Gastroesophageal sphincter (tissue), 4 donors: ENCODE measurements around the gene TAS2R16. TPM values are rescaled to one million over a fixed set of nuclear protein-coding genes. Genes with fewer than 3 reads are reported as not detected.

Experiments used
- ATAC-seq: fragments of 150-250 bp; one replicate; pipeline ENCODE4 v1.9.1; 2016; ENCODE audit warnings: mild to moderate bottlenecking, moderate library complexity
- H3K27ac ChIP-seq, 4 donors: fragments of 200-600 bp; sonication (generic) in 3 of 4; 1 replicate in 3 of 4; 2 replicates in 1 of 4; pipeline ENCODE4 v1.5.1; 2016 to 2019
- H3K27me3 ChIP-seq: fragments of 200-600 bp; sonication (generic); one replicate; pipeline ENCODE4 v1.5.1; 2019
- H3K36me3 ChIP-seq, 2 donors: fragments of 200-600 bp; sonication (generic); one replicate each; pipeline ENCODE4 v1.5.1; 2019; ENCODE audit warnings: control low read depth in 1 of 2
- H3K4me1 ChIP-seq, 3 donors: fragments of 200-600 bp; sonication (generic); 1 replicate in 2 of 3; 2 replicates in 1 of 3; pipeline ENCODE4 v1.5.1; 2016 to 2019; ENCODE audit warnings: control low read depth in 2 of 3
- H3K4me3 ChIP-seq, 2 donors: fragments of 200-600 bp; sonication (generic); one replicate each; pipeline ENCODE4 v1.5.1; 2019; ENCODE audit warnings: mild to moderate bottlenecking in 1 of 2, moderate library complexity in 1 of 2
- H3K9me3 ChIP-seq, 3 donors: fragments of 200-600 bp; sonication (generic); one replicate each; pipeline ENCODE4 v1.5.1; 2017 to 2019; ENCODE audit warnings: control low read depth in 2 of 3
- CTCF ChIP-seq, 4 experiments: fragments of 200-600 bp in 2 of 4; fragments of 450-650 bp in 2 of 4; sonication (generic) in 1 of 4; IDR thresholded peaks; one replicate each; pipeline ENCODE4 v1.5.1; 2017 to 2019; ENCODE audit warnings: antibody characterized with exemption in 4 of 4, mild to moderate bottlenecking in 2 of 4, moderate library complexity in 2 of 4
- EP300 ChIP-seq: sonication (generic); formaldehyde crosslinking; IDR thresholded peaks from one replicate; pipeline ENCODE4 v1.6.1; 2017; ENCODE audit warnings: antibody characterized with exemption, mild to moderate bottlenecking
- POLR2A ChIP-seq, 2 donors: fragments of 450-650 bp; IDR thresholded peaks; one replicate each; pipeline ENCODE4 v1.6.1; 2017; ENCODE audit warnings: antibody characterized with exemption in 2 of 2, mild to moderate bottlenecking in 2 of 2, moderate library complexity in 1 of 2
- POLR2AphosphoS5 ChIP-seq: sonication (generic); formaldehyde crosslinking; IDR thresholded peaks from one replicate; pipeline ENCODE4 v1.6.1; 2017; ENCODE audit warnings: antibody characterized with exemption
- WGBS, 2 donors: methylation state at CpG; one replicate each; pipeline ENCODE4 v1.1.5; 2018; ENCODE audit warnings: low coverage in 1 of 2; 5-methylcytosine and 5-hydroxymethylcytosine counted together
- total RNA-seq, 4 donors: library from RNA; depleted of rRNA; stranded (reverse); fragments of >200 nt; gene quantifications; one replicate each; pipeline ENCODE4 v1.1.0, GENCODE V29; 2016

Gene TAS2R16
- total RNA-seq, result not detected

DNA sequence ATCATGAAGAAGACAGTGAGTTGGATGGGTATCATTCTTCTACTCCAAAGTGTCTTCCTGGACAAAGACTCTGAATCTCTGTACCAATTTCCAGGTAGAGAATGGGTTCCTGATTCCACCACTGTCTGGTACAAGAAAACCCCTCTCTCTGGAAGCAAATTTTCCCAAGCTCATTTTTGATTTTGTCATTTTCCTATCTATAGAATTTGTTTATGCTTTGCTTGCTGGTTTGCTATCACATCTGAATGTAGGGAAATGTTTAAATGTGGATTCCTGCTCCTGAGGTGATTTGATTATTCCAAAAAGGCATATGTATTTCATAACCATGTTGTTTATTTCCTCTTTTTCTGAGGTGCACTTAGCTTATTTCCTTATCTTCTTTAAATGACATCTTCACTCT is at the start of gene TAS2R16:
Gene TAS2R16, minus strand, starts transcription at position 101 of the 400 bp plus-strand sequence. Its CDS starts 66 bp downstream, at position 35.
- no peaks in the 10 kb centered on the region for H3K9me3 ChIP-seq
- H3K27ac ChIP-seq, result no peak within 1 kb of the TSS
- H3K36me3 ChIP-seq, result no peaks in the 10 kb centered on the region
- no peak within 1 kb of the TSS for H3K4me3 ChIP-seq
- no peaks in the 10 kb centered on the region for H3K27me3 ChIP-seq
- no peak for ATAC-seq
- TF ChIP-seq EP300, result no peak
- no peak for TF ChIP-seq CTCF (IDR thresholded peaks at IDR 0.05)
- no peak for TF ChIP-seq POLR2A (IDR thresholded peaks at IDR 0.05)
- TF ChIP-seq POLR2AphosphoS5, result no peak
- no peaks in the 10 kb centered on the region for H3K4me1 ChIP-seq

GRCh38 chr7:123043642-123044041 is 48.1 kb upstream of the TAS2R16 start:
- Histone ChIP-seq H3K27ac (no peak overlapping the region), H3K27me3 (no peaks in the 10 kb centered on the region), H3K9me3 (peaks cover 0 to 19% (median 0%) of the 10 kb centered on the region in 3 donors), H3K4me1 (no peaks in the 10 kb centered on the region), H3K36me3 (no peaks in the 10 kb centered on the region), H3K4me3 (no peak overlapping the region)
- ATAC-seq, result no peak
- TF ChIP-seq POLR2AphosphoS5 (no peak), POLR2A (IDR thresholded peaks at IDR 0.05) (no peak), CTCF (IDR thresholded peaks at IDR 0.05) (no peak), EP300 (no peak)

DNA sequence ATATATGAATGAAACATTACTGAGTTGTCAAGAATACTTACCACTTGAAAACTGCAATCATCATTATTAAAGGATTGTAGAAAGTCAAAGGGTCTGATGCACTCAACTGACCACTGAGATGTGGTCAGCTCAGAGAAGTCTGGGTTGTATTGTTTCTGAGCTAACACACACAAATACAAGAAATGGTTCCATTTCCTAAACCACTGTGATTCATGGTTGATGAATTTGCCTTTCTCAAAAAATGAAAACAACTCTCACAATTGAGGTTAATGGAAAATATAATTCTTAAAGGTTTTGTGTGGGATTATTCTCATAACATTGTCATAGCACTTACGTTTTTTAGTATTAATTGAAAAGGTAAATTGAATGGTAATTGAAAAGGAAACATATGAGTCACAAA is 45.6 kb upstream of the TAS2R16 start:
- H3K27me3 ChIP-seq, result no peaks in the 10 kb centered on the region
- H3K9me3 ChIP-seq, result no peaks in the 10 kb centered on the region
- TF ChIP-seq POLR2A (IDR thresholded peaks at IDR 0.05) (no peak), POLR2AphosphoS5 (no peak), CTCF (IDR thresholded peaks at IDR 0.05) (no peak), EP300 (no peak)
- no peak overlapping the region for H3K4me3 ChIP-seq
- H3K4me1 ChIP-seq, result no peaks in the 10 kb centered on the region
- H3K36me3 ChIP-seq, result no peaks in the 10 kb centered on the region
- no peak for ATAC-seq
- WGBS, 2 donors, result 83 to 84% methylated on average over 1 of the region's 1 CpG
- H3K27ac ChIP-seq, result no peak overlapping the region

DNA sequence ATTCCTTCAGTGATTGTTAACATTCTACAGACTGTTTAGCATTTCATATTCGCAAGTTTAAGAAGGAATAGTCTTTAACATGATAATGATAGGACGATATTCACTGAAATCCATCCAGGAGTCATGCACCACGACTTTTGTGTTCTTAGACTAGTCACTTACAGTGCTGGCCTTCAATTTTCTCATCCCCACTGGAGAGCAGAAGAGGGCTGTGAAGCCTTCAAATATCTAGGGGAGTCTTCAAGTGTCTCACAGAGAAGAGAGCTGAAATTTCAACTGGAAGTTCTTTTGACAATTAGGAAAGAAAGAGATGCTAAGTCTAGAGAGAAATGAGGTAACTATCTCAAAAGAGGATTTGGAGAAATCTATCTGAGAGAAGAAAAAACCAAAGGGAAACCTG is 43.8 kb upstream of the TAS2R16 start:
- H3K9me3 ChIP-seq, result no peaks in the 10 kb centered on the region
- H3K27ac ChIP-seq, result no peak overlapping the region
- no peaks in the 10 kb centered on the region for H3K4me1 ChIP-seq
- no peaks in the 10 kb centered on the region for H3K27me3 ChIP-seq
- ATAC-seq, result no peak
- 28 to 57% methylated on average over 2 to 3 of the region's 3 CpGs for WGBS, 2 donors
- no peaks in the 10 kb centered on the region for H3K36me3 ChIP-seq
- TF ChIP-seq CTCF (IDR thresholded peaks at IDR 0.05), result no peak
- TF ChIP-seq EP300, result no peak
- TF ChIP-seq POLR2AphosphoS5, result no peak
- TF ChIP-seq POLR2A (IDR thresholded peaks at IDR 0.05), result no peak
- no peak overlapping the region for H3K4me3 ChIP-seq

- no peak for ATAC-seq
- TF ChIP-seq POLR2A (IDR thresholded peaks at IDR 0.05), result no peak
- TF ChIP-seq CTCF (IDR thresholded peaks at IDR 0.05), result no peak
- TF ChIP-seq POLR2AphosphoS5, result no peak
- TF ChIP-seq EP300, result no peak
- H3K27ac ChIP-seq, result no peak overlapping the region
- no peaks in the 10 kb centered on the region for H3K9me3 ChIP-seq
- H3K36me3 ChIP-seq, result no peaks in the 10 kb centered on the region
- H3K4me1 ChIP-seq, result no peaks in the 10 kb centered on the region
- no peak overlapping the region for H3K4me3 ChIP-seq
- 100% methylated on average over 1 of the region's 1 CpG for WGBS, 2 donors
- H3K27me3 ChIP-seq, result no peaks in the 10 kb centered on the region
These were observed 38.6 kb upstream of the TAS2R16 start for GRCh38 chr7:123034106-123034505.
